Activated naive CD8-positive, alpha-beta T cell treated with anti-CD3 and anti-CD28 coated beads, Interleukin-2, amount 50 U/mL, for 16 hours (primary cell): ENCODE results near the gene HCAR2.
"Not testable (repeated sequence)": the region's sequence is repeated elsewhere in the genome, so short reads cannot be mapped to it uniquely, and the experiment has no call there.

Experiments used
- DNase-seq: peaks from one replicate; pipeline ENCODE4 v3.0.0-alpha.2; 2020; ENCODE audit warnings: low read depth, low spot score

HCAR2 gene

GRCh38 chr12:122716658-122717057 lies 13.5 kb upstream of the HCAR2 start, which contains the start of gene HCAR3:
Gene HCAR3 (minus strand): TSS chr12:122716811. CDS start chr12:122716737, 74 bp downstream.
- DNase-seq: not testable (repeated sequence)

GRCh38 chr12:122715211-122715610 lies 12.1 kb upstream of the HCAR2 start:
- DNase-seq: not testable (repeated sequence)

- not testable (repeated sequence) for DNase-seq
These were observed 10.5 kb upstream of the HCAR2 start for GRCh38 chr12:122713491-122714188.

- not testable (repeated sequence) for DNase-seq
These were observed 8.1 kb upstream of the HCAR2 start for GRCh38 chr12:122711266-122711665.

GRCh38 chr12:122710341-122710740 lies 7.2 kb upstream of the HCAR2 start:
- not testable (repeated sequence) for DNase-seq

- DNase-seq: not testable (repeated sequence)
These were observed 6.1 kb upstream of the HCAR2 start for GRCh38 chr12:122709287-122709686.

- DNase-seq: not testable (repeated sequence)
These were observed 684 bp upstream of the HCAR2 start for GRCh38 chr12:122703841-122704240.

GRCh38 chr12:122701481-122701880 lies 1.7 kb downstream of the HCAR2 start:
- DNase-seq: not testable (repeated sequence)

GRCh38 chr12:122700038-122700710 lies 3.0 kb downstream of the HCAR2 start:
- not testable (repeated sequence) for DNase-seq

GRCh38 chr12:122696922-122697321 lies 6.2 kb downstream of the HCAR2 start:
- not testable (repeated sequence) for DNase-seq

- no peak for DNase-seq
These were observed 11.6 kb downstream of the HCAR2 start for GRCh38 chr12:122691566-122691965.

GRCh38 chr12:122688291-122688690 lies 14.9 kb downstream of the HCAR2 start:
- no peak for DNase-seq

- no peak for DNase-seq
These were observed 16.1 kb downstream of the HCAR2 start for GRCh38 chr12:122687086-122687485.

GRCh38 chr12:122686538-122686937 lies 16.6 kb downstream of the HCAR2 start:
- no peak for DNase-seq

GRCh38 chr12:122684297-122684813 lies 18.8 kb downstream of the HCAR2 start:
- no peak for DNase-seq

GRCh38 chr12:122681814-122682213 lies 21.3 kb downstream of the HCAR2 start:
- DNase-seq: no peak

- DNase-seq: not testable (repeated sequence)
These were observed 22.2 kb downstream of the HCAR2 start for GRCh38 chr12:122680989-122681388.

- DNase-seq: not testable (repeated sequence)
These were observed 26.4 kb downstream of the HCAR2 start for GRCh38 chr12:122676781-122677180.

GRCh38 chr12:122676015-122676414 lies 27.1 kb downstream of the HCAR2 start:
- not testable (repeated sequence) for DNase-seq

GRCh38 chr12:122672515-122672914 lies 30.6 kb downstream of the HCAR2 start:
- no peak for DNase-seq

GRCh38 chr12:122669397-122670070 lies 33.6 kb downstream of the HCAR2 start:
- no peak for DNase-seq

- no peak for DNase-seq
These were observed 34.9 kb downstream of the HCAR2 start for GRCh38 chr12:122668268-122668667.
